Measurements from ENCODE around the gene RIN3. TPM values are rescaled to one million over a fixed set of nuclear protein-coding genes. Genes with fewer than 3 reads are reported as not detected.
A peak's percentile ranks its signal among the peaks of the same experiment; 100 is the strongest.

Gene RIN3
- total RNA-seq, 1 donor from 2014 or later, result 34.7 TPM

DNA sequence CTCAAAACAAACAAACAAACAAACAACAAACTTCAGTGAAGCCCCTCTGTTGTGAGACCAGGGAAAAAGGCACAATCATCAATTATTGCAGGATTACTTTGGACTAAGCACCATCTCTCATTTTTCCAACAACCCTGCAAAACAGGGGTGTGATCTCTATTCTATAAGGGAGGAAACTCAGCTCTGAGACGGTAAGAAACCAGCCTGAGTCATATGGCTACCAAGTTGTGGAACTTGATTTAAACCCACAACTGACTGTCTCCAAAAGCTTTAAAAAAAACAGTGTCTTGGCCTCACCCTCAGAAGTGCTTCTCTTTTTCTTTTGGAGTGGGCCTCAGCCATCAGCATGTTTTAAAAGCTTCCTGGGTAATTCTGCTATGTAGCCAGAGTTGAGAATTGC is 49.8 kb downstream of the RIN3 start:
- H3K36me3 Mint-ChIP-seq (ENCODE audit: low read depth), result peaks cover 27% of the 10 kb centered on the region
- no peak overlapping the region for H3K4me3 Mint-ChIP-seq
- peaks cover 73% of the 10 kb centered on the region for H3K4me1 Mint-ChIP-seq (ENCODE audit: low read depth)

DNA sequence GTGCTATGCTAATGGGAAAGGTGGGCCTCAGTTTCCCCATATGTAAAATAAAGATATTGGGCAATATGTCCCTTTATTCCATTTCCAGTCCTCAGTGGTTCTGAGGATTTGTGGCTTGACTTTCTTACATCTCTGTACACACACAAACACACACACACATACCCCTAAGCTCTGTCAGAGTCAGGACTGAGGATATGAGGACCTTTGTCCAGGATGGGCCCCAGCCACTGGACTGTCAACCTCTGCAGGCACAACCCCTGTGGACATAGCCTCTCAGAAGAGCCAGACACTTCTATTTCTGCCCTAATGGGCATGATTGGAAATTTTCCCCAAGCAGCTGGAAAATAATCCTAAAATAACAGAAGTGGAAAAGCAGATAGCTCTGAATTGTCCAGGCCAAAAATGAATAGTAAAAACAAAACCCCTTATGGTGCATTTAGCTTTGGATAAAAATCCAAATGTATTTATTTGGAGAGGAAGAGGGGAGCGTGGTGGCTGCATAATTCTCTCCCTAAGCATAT is 50.2 kb downstream of the RIN3 start:
- Mint-ChIP-seq H3K27ac (peak overlapping the region; percentile 10), H3K9me3 (peaks cover 20% of the 10 kb centered on the region), H3K36me3 (ENCODE audit: low read depth) (peaks cover 25% of the 10 kb centered on the region), H3K4me3 (no peak overlapping the region), H3K27me3 (ENCODE audit: insufficient read depth) (no peaks in the 10 kb centered on the region), H3K4me1 (ENCODE audit: low read depth) (peaks cover 74% of the 10 kb centered on the region)
- DNase-seq (ENCODE audit: low spot score), result no peak
- intact Hi-C loops (cut with micrococcal nuclease), result loop anchor here (1.0 to 5.0 kb wide), 6 partner anchors 13 to 582 kb away; no protein-coding TSS in a partner anchor

More for the DNA sequence above, 49.8 kb downstream of the RIN3 start:
- H3K27ac Mint-ChIP-seq, result peak overlapping the region; percentile 10
- intact Hi-C loops (cut with micrococcal nuclease), result loop anchor here (1.0 to 5.0 kb wide), 6 partner anchors 14 to 581 kb away; no protein-coding TSS in a partner anchor
- H3K27me3 Mint-ChIP-seq (ENCODE audit: insufficient read depth), result no peaks in the 10 kb centered on the region
- H3K9me3 Mint-ChIP-seq, result peaks cover 20% of the 10 kb centered on the region
- DNase-seq (ENCODE audit: low spot score), result peak; percentile 38

DNA sequence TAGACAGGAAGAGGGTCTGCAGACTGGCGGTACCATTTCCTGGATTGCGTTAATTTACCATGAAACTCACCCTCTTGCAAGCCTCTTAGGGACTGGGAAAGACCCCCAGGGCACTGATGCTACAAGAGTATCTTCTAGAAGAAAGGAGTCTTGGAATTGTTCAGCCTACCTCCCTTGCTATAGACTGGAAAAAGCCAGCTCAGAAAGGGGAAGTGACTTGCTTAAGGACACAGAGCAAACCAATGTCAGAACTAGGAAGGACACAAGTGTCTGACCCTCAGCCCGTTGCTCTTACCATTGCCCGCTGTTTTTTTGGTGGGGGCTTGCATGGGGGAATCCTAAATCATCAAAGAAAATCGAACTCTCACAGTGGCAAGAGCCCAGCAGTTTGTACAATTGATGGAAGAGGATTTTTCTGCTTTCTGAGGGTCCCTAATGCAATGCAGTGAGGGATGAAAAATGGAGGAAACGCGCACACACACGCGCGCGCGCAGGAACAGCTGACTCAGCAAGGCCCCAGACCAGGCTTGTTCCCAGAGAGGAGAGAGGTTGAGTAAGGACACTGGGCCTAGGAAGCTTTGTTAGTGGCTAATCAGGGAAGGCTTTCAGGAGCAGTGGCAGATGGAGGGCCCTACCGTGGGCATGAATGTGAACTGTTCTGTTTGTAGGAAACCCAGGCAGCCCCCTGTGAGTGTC is 50.9 kb downstream of the RIN3 start:
- no peak for DNase-seq (ENCODE audit: low spot score)
- Mint-ChIP-seq H3K27ac (peak overlapping the region; percentile 4), H3K36me3 (ENCODE audit: low read depth) (peaks cover 29% of the 10 kb centered on the region), H3K4me1 (ENCODE audit: low read depth) (peaks cover 75% of the 10 kb centered on the region), H3K9me3 (peaks cover 20% of the 10 kb centered on the region), H3K4me3 (no peak overlapping the region), H3K27me3 (ENCODE audit: insufficient read depth) (peaks cover 5% of the 10 kb centered on the region)
- intact Hi-C loops (cut with micrococcal nuclease), result loop anchor here (5.0 kb wide), 1 partner anchor 582 kb away; no protein-coding TSS in a partner anchor

DNA sequence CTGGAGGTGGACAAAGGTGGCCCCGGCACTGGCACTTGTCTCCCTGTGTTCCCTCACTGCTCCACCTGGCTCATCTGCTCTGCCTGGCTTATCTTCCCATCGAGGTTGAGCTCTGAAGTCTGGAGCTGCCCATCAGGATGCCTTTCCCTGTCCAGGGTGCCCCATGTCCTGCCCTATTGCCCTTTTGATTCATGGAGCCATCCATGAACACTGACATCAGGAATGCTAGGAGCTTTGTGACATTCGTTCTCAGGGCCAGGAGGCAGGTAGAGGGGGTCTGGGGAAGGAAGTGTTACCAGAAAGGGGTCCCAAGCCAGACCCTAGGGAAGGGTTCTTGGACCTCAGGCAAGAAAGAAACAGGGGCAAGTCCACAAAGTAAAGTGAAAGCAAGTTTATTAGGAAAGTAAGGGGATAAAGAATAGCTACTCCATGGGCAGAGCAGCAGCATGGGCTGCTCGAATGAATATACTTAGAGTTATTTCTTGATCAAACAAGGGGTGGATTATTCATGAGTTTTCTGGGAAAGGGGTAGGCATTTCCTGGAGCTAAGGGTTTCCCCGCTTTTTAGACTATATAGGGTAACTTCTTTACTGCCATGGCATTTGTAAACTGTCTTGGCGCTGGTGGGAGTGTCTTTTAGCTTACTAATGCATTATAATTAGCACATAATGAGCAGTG is 51.6 kb downstream of the RIN3 start:
- peaks cover 74% of the 10 kb centered on the region for H3K4me1 Mint-ChIP-seq (ENCODE audit: low read depth)
- H3K27me3 Mint-ChIP-seq (ENCODE audit: insufficient read depth), result peaks cover 6% of the 10 kb centered on the region
- intact Hi-C loops (cut with micrococcal nuclease), result no loop called here
- no peak overlapping the region for H3K4me3 Mint-ChIP-seq
- no peak for DNase-seq (ENCODE audit: low spot score)
- peaks cover 20% of the 10 kb centered on the region for H3K9me3 Mint-ChIP-seq
- no peak overlapping the region for H3K27ac Mint-ChIP-seq
- peaks cover 30% of the 10 kb centered on the region for H3K36me3 Mint-ChIP-seq (ENCODE audit: low read depth)

DNA sequence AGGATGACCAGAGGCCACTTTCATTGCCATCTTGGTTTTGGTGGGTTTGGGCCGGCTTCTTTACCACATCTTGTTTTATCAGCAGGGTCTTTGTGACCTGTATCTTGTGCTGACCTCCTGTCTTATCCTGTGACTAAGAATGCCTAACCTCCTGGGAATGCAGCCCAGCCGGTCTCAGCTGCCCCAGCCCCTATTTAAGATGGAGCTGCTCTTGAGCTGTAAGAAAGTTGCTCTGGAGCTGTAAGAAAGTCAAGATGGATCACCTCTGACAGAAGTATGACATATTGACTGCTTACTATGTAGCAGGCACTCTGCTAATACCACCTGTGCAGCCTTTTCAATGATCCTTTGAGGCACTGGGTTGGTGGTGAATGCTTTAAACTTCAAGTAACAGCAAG is 52.1 kb downstream of the RIN3 start:
- no peak for DNase-seq (ENCODE audit: low spot score)
- peaks cover 27% of the 10 kb centered on the region for H3K36me3 Mint-ChIP-seq (ENCODE audit: low read depth)
- intact Hi-C loops (cut with micrococcal nuclease), result no loop called here
- peaks cover 20% of the 10 kb centered on the region for H3K9me3 Mint-ChIP-seq
- no peak overlapping the region for H3K27ac Mint-ChIP-seq
- H3K27me3 Mint-ChIP-seq (ENCODE audit: insufficient read depth), result peaks cover 6% of the 10 kb centered on the region
- H3K4me3 Mint-ChIP-seq, result no peak overlapping the region
- peaks cover 75% of the 10 kb centered on the region for H3K4me1 Mint-ChIP-seq (ENCODE audit: low read depth)

DNA sequence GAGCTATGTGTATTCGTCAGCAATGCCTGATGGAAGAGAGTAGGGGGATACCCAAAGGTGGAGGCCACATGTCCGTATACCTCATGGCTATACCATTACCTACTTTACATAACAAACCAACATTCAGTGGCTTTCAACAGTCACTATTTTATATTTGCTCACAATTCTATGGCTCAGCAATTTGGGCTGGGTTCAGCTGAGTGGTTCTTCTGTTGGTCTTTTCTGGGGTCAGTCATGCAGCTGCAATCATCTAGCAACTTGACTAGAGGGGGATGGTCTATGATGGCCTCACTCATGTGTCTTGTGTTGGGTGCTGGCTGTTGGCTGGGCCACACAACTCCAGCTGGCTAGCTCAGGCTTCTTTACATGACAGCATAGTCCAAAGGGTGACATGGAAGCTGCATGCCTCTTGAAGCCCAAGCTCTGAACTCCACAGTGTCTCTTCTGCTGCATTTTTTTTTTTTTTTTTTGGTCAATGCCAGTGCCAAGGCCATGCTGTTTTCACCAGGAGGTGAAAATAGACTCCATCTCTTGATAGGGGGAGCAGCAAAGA is 53.7 kb downstream of the RIN3 start:
- H3K4me1 Mint-ChIP-seq (ENCODE audit: low read depth), result peaks cover 73% of the 10 kb centered on the region
- H3K36me3 Mint-ChIP-seq (ENCODE audit: low read depth), result peaks cover 26% of the 10 kb centered on the region
- H3K27me3 Mint-ChIP-seq (ENCODE audit: insufficient read depth), result peaks cover 6% of the 10 kb centered on the region
- H3K9me3 Mint-ChIP-seq, result peaks cover 20% of the 10 kb centered on the region
- H3K4me3 Mint-ChIP-seq, result no peak overlapping the region
- intact Hi-C loops (cut with micrococcal nuclease), result no loop called here
- DNase-seq (ENCODE audit: low spot score), result no peak
- H3K27ac Mint-ChIP-seq, result no peak overlapping the region

DNA sequence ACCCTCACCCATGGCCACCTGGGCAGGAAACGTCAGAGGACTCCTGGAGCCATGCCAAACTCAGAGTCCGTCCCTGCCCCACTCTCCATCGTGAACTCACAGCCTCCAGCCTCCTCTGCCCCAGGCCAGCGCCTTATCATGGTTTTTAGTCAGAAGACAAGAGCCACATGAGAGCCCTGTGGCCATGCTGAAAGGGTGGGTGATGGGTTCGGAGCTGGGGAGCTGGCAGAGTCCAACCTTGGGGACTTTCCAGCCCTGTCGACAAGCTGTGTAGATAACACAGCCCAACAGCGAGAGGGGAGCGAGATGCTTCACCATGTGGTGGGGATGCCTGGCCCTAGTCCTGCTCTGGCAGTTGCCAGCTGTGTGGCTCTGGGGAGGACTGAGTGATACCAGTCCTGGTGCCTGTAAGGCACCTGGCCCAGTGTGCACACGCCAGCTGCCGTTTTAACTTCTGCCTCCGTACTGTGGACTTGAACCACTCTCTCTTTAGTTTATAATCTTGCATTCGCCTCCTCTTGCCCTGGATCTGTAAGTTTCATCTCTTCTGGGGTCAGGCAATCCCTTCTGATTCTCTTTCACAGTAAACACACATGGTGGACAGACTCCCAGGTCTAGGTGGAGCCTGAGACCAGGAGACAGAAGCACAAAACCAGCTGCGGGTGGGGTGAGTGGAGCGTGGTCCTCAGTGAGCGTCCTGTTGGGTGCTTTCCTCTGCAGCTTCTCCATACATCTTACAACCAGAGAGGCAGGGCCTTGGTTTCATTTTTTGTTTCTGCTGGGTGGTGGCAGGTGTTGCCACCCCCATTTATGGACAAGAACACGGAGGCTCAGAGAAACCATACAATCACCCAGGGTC is 55.3 kb downstream of the RIN3 start:
- Mint-ChIP-seq H3K27ac (peak overlapping the region; percentile 98), H3K36me3 (ENCODE audit: low read depth) (peaks cover 26% of the 10 kb centered on the region), H3K9me3 (peaks cover 20% of the 10 kb centered on the region), H3K4me1 (ENCODE audit: low read depth) (peaks cover 57% of the 10 kb centered on the region), H3K27me3 (ENCODE audit: insufficient read depth) (peaks cover 6% of the 10 kb centered on the region), H3K4me3 (peak overlapping the region; percentile 78)
- intact Hi-C loops (cut with micrococcal nuclease), result loop anchor here (1.0 kb wide), 1 partner anchor 11 kb away; no protein-coding TSS in a partner anchor
- DNase-seq (ENCODE audit: low spot score), result peak; percentile 32

DNA sequence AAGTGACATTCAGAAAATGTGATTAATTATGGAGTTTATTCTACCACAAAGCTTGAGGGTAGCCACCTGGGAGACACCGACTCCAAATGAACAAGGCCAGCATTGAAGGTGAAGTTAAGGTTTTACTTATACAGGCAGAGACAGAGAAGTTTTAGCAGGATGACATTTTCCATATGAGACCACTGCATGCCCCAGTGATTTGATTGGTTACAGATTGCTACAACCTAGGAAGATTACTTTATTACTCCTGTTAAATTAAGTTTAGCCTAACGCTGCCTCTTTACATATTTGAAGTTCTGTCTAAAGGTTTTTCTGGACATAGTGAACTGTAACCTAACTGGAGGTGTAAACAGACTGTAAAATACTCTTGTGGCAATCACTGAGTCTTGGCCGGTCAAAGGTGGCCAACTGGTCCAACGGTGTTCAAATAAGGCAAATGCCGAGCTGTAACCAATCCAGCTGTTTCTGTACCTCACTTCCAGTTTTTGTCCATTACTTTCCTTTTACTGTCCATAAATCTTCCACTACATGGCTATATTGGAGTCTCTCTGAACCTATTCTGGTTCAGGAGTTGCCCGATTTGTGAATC is 57.2 kb downstream of the RIN3 start:
- peaks cover 20% of the 10 kb centered on the region for H3K9me3 Mint-ChIP-seq
- H3K36me3 Mint-ChIP-seq (ENCODE audit: low read depth), result peaks cover 25% of the 10 kb centered on the region
- no peak overlapping the region for H3K27ac Mint-ChIP-seq
- no peak overlapping the region for H3K4me3 Mint-ChIP-seq
- peaks cover 48% of the 10 kb centered on the region for H3K4me1 Mint-ChIP-seq (ENCODE audit: low read depth)
- no peak for DNase-seq (ENCODE audit: low spot score)
- peaks cover 13% of the 10 kb centered on the region for H3K27me3 Mint-ChIP-seq (ENCODE audit: insufficient read depth)
- intact Hi-C loops (cut with micrococcal nuclease), result no loop called here

DNA sequence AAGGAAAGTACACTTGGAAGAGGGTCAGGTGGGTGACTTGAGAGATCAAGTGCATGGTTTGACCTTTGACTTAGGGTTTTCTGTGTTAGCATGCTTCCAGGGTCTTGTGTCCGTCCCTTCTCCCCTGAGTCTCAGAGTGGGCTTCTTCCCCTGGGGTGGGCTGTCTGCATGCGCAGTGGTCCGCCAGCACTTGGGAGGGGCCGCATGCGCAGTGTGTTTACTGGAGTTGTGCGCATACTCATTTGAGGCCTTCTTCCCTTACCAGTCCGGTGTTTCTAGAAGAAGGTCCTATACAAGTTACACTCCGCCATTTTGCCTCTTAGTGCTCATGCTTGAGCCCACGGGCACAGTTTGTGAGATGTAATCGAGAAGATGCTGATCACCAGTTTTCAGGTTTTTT is 58.5 kb downstream of the RIN3 start:
- no peak overlapping the region for H3K4me3 Mint-ChIP-seq
- DNase-seq (ENCODE audit: low spot score), result no peak
- H3K4me1 Mint-ChIP-seq (ENCODE audit: low read depth), result peaks cover 57% of the 10 kb centered on the region

DNA sequence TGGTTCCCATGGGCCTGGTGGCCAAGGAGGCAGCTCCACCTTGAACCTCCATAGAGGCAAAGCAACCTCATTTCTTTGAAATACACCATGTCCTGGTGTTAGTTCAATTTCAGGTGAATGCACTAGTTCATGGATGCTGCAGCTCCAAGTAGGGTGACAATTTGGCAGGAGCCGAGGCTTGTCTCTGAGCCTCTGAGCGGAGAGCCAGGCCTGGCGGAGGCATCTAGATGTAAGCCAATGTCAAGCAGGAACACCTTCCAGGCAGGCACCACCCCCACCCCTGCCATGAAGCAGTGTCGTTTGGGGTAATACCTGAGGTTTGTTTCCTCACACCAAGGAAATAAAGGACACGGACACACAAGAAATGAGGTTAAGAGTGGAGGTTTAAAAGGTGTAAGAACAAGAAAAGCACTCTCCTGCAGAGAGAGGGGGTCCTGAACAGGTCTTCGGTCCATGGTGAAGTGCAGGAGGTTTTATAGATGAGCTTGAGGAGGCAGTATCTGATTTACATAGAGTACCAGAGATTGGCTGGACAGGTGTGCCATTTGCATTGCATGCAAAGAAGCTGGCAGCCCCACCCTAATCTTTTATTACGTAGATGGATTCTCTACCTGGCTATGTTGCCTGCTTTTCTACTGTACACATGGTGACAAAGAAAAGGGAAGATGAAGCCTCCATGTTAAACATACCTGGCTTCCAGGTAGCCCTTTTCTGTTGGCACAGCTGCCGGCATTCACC is 60.3 kb downstream of the RIN3 start:
- Mint-ChIP-seq H3K36me3 (ENCODE audit: low read depth) (peaks cover 10% of the 10 kb centered on the region), H3K9me3 (no peaks in the 10 kb centered on the region), H3K4me3 (no peak overlapping the region), H3K4me1 (ENCODE audit: low read depth) (peaks cover 62% of the 10 kb centered on the region), H3K27ac (no peak overlapping the region), H3K27me3 (ENCODE audit: insufficient read depth) (peaks cover 17% of the 10 kb centered on the region)
- intact Hi-C loops (cut with micrococcal nuclease), result no loop called here
- no peak for DNase-seq (ENCODE audit: low spot score)

More for the DNA sequence above, 58.5 kb downstream of the RIN3 start:
- Mint-ChIP-seq H3K27me3 (ENCODE audit: insufficient read depth) (peaks cover 17% of the 10 kb centered on the region), H3K9me3 (peaks cover 11% of the 10 kb centered on the region), H3K27ac (no peak overlapping the region), H3K36me3 (ENCODE audit: low read depth) (peaks cover 18% of the 10 kb centered on the region)
- intact Hi-C loops (cut with micrococcal nuclease), result no loop called here

DNA sequence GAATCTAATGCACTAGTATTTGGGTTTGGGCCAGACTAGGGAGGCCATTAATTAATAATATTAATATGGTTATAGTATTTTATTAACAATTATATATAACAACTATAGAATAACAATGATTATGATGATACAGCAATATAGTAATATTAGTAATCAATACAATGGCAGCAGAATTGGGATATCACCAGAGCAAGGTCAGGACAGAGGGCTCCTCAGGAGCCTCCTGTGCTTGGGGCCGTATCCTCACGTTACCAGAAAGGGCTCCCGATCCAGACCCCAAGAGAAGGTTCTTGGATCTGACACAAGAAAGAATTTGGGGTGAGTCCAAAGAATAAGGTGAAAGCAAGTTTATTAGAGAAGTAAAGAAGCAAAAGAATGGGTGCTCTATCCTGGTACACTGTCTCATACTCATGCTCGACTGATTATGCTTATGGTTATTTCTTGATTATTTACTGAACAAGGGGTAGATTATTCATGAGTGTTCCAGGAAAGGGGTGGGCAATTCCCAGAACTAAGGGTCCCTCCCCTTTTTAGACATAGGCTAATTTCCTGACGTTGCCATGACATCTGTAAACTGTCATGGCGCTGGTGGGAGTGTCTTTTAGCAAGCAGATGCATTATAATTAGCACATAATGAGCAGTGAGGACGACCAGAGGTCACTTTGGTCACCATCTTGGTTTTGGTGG is 61.6 kb downstream of the RIN3 start:
- Mint-ChIP-seq H3K27ac (no peak overlapping the region), H3K9me3 (no peaks in the 10 kb centered on the region), H3K4me1 (ENCODE audit: low read depth) (peaks cover 57% of the 10 kb centered on the region), H3K36me3 (ENCODE audit: low read depth) (peaks cover 4% of the 10 kb centered on the region), H3K4me3 (no peak overlapping the region), H3K27me3 (ENCODE audit: insufficient read depth) (peaks cover 13% of the 10 kb centered on the region)
- DNase-seq (ENCODE audit: low spot score), result no peak
- intact Hi-C loops (cut with micrococcal nuclease), result no loop called here

Data from activated T-helper 1 cell treated with anti-CD3 and anti-CD28 coated beads, Interleukin-12 subunit alpha, Interleukin-12 subunit beta, Interleukin-2, Interleukin-4 antibody, amounts not matched to agents 30 ng/mL and 10 ng/mL and 1 ng/mL, durations not matched to agents 14 hours and 24 hours and 36 hours (primary cell).